B cell (primary cell): ENCODE results near the gene UBAC1. TPM values are rescaled to one million over a fixed set of nuclear protein-coding genes. Genes with fewer than 3 reads are reported as not detected.

Source experiments
- ATAC-seq: fragments of 200-7000 bp; cut with Tn5 transposase; one replicate; pipeline ENCODE4 v1.10.0; 2021; ENCODE audit warnings: low read depth, mild to moderate bottlenecking, moderate number of reproducible peaks, moderate library complexity
- CTCF ChIA-PET: fragments of 350-600 bp; sonication (Branson Sonifier 250); formaldehyde crosslinking; loops from one replicate; lab custom pipeline; 2021; ENCODE audit warnings: antibody characterized with exemption, inconsistent platforms; lab: Charles Lee
- POLR2A ChIA-PET: fragments of 350-600 bp; sonication (Branson Sonifier 250); formaldehyde crosslinking; loops from one replicate; lab custom pipeline; 2021; ENCODE audit warnings: antibody characterized with exemption; lab: Charles Lee
- DNase-seq: peaks from one replicate; pipeline ENCODE4 v3.0.0; 2013
- H2AFZ ChIP-seq: 2 replicates; pipeline ENCODE4 v1.6.1; 2012; ENCODE audit warnings: mild to moderate bottlenecking, low read depth, low read length; ENCODE audit not compliant: insufficient read depth, poor library complexity, severe bottlenecking
- H3K27ac ChIP-seq, 2 donors: 1 replicate in 1 of 2; 2 replicates in 1 of 2; pipeline ENCODE4 v1.5.1; 2012 to 2013; ENCODE audit warnings: low read length in 2 of 2, mild to moderate bottlenecking in 2 of 2, moderate library complexity in 1 of 2
- H3K27me3 ChIP-seq, 4 experiments: fragments of 200-600 bp in 1 of 4; sonication (generic) in 1 of 4; replicated peaks in 1 of 4; 1 replicate in 2 of 4; 2 replicates in 2 of 4; pipeline versions ENCODE4 v1.6.1 to v1.7.0; 2013 to 2016; ENCODE audit warnings: low read length in 3 of 4, mild to moderate bottlenecking in 2 of 4, mixed read lengths in 1 of 4, moderate library complexity in 1 of 4; ENCODE audit not compliant: insufficient read depth in 4 of 4, control insufficient read depth in 3 of 4; ENCODE audit errors: control extremely low read depth in 1 of 4
- H3K36me3 ChIP-seq, 2 experiments: replicated peaks in 1 of 2; 1 replicate in 1 of 2; 2 replicates in 1 of 2; pipeline versions ENCODE4 v1.6.1 to v1.7.1; 2013; ENCODE audit warnings: low read length in 1 of 2; ENCODE audit not compliant: insufficient read depth in 2 of 2, control insufficient read depth in 1 of 2; ENCODE audit errors: control extremely low read depth in 1 of 2, extremely low read depth in 1 of 2
- H3K4me1 ChIP-seq, 2 donors: fragments of 200-600 bp in 1 of 2; sonication (generic) in 1 of 2; 1 replicate in 1 of 2; 2 replicates in 1 of 2; pipeline versions ENCODE4 v1.5.1 to v1.6.1; 2013 to 2017; ENCODE audit warnings: low read length in 2 of 2; ENCODE audit not compliant: control insufficient read depth in 2 of 2, insufficient read depth in 2 of 2
- H3K4me2 ChIP-seq: replicated peaks from 2 replicates; pipeline ENCODE3; 2012; ENCODE audit warnings: mild to moderate bottlenecking, low read depth, low read length; ENCODE audit not compliant: poor library complexity, severe bottlenecking
- H3K4me3 ChIP-seq, 5 experiments: fragments of 200-600 bp in 1 of 5; sonication (generic) in 1 of 5; 1 replicate in 3 of 5; 2 replicates in 2 of 5; pipeline versions ENCODE4 v1.5.1 to v1.7.0; 2011 to 2016; ENCODE audit warnings: low read length in 4 of 5, mild to moderate bottlenecking in 4 of 5, low read depth in 2 of 5, control low read depth in 1 of 5, moderate library complexity in 1 of 5; ENCODE audit not compliant: insufficient read depth in 1 of 5; ENCODE audit errors: control extremely low read depth in 1 of 5, extremely low read depth in 1 of 5
- H3K79me2 ChIP-seq: fragments of 200-600 bp; sonication (generic); one replicate; pipeline ENCODE4 v1.6.0; 2016; ENCODE audit warnings: low read length; ENCODE audit not compliant: control insufficient read depth, insufficient read depth
- H3K9ac ChIP-seq: fragments of 200-600 bp; sonication (generic); 2 replicates; pipeline ENCODE4 v1.6.1; 2017; ENCODE audit warnings: mild to moderate bottlenecking, low read length, moderate library complexity
- H3K9me3 ChIP-seq, 3 donors: one replicate each; pipeline versions ENCODE4 v1.6.1 to v1.7.1; 2013; ENCODE audit warnings: low read length in 2 of 3; ENCODE audit not compliant: control insufficient read depth in 2 of 3, insufficient read depth in 1 of 3; ENCODE audit errors: control extremely low read depth in 1 of 3
- H4K20me1 ChIP-seq: 2 replicates; pipeline ENCODE4 v1.6.0; 2012; ENCODE audit warnings: mild to moderate bottlenecking, low read length; ENCODE audit not compliant: insufficient read depth, control insufficient read depth, poor library complexity, severe bottlenecking
- H3K27ac Mint-ChIP-seq: one replicate; pipeline ENCODE4 v1.8.0; 2021; ENCODE audit warnings: mixed read lengths
- H3K27me3 Mint-ChIP-seq: one replicate; pipeline ENCODE4 v1.8.0; 2021; ENCODE audit warnings: mixed read lengths
- H3K4me1 Mint-ChIP-seq: one replicate; pipeline ENCODE4 v1.8.0; 2021; ENCODE audit warnings: mixed read lengths
- H3K4me3 Mint-ChIP-seq: one replicate; pipeline ENCODE4 v1.8.0; 2021; ENCODE audit warnings: mixed read lengths
- H3K9me3 Mint-ChIP-seq: one replicate; pipeline ENCODE4 v1.8.0; 2022; ENCODE audit warnings: mixed read lengths; ENCODE audit not compliant: insufficient read depth
- CTCF ChIP-seq: fragments of 200-600 bp; IDR thresholded peaks from one replicate; pipeline ENCODE4 v1.8.0; 2022; ENCODE audit warnings: antibody characterized with exemption, mild to moderate bottlenecking
- EZH2 ChIP-seq: IDR thresholded peaks from 2 replicates; pipeline ENCODE4 v1.6.1; 2012; ENCODE audit warnings: borderline replicate concordance, low read depth, mild to moderate bottlenecking, moderate library complexity, low read length; ENCODE audit not compliant: insufficient read depth, poor library complexity, severe bottlenecking
- WGBS: methylation state at CpG from one replicate; pipeline ENCODE4 v1.1.5; 2013; ENCODE audit warnings: missing lambda C conversion rate; ENCODE audit not compliant: insufficient coverage; 5-methylcytosine and 5-hydroxymethylcytosine counted together
- intact Hi-C: fragments of 100-400 bp; cut with micrococcal nuclease; formaldehyde crosslinking; loops from one replicate; pipeline ENCODE4 v1.10.0; 2022
- polyA plus RNA-seq: library from polyadenylated mRNA; depleted of rRNA; stranded (reverse); fragments of >200 nt; gene quantifications from 2 replicates; pipeline ENCODE4 v1.2.3, GENCODE V29; 2012
- total RNA-seq, 2 donors: library from RNA; stranded (reverse); fragments of 120-200 nt in 1 of 2; gene quantifications; 1 replicate in 1 of 2; 2 replicates in 1 of 2; pipeline versions ENCODE4 v1.2.3 to v1.2.4, GENCODE V29; 2013 to 2022

Gene UBAC1
- total and polyA plus RNA-seq, 2 donors (not counting 1 experiment from before 2014, with no cell fraction given): 30.8 to 31.1 TPM

DNA sequence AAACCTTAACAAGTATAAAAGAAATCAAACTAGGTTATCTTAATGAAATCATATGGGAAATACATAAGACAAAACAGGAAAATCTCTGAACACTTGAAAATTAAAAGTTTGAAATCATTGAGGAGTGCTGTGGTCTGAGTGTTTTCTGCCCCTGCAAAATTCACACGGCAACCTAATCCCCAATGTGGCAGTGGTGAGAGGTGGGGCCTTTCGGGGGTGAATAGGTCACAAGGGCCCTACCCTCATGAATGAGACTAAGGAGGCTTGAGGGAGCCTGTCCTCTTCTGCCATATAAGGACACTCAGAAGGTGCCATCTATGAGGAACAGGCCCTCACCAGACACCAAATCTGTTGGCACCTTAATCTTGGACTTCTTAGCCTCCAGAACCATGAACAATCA lies 64.5 kb downstream of the UBAC1 start:
- Mint-ChIP-seq H3K9me3 (no peaks in the 10 kb centered on the region), H3K4me3 (no peak overlapping the region), H3K27me3 (no peaks in the 10 kb centered on the region), H3K4me1 (peaks cover 49% of the 10 kb centered on the region), H3K27ac (no peak overlapping the region)
- Histone ChIP-seq H3K9me3 (peaks cover 0 to 4% (median 0%) of the 10 kb centered on the region in 3 donors), H3K79me2 (peaks cover 92% of the 10 kb centered on the region), H4K20me1 (peaks cover 51% of the 10 kb centered on the region), H2AFZ (no peak overlapping the region), H3K4me2 (no peak overlapping the region), H3K4me3 (no peak overlapping the region), H3K4me1 (peaks cover 0 to 5% of the 10 kb centered on the region in 2 donors), H3K36me3 (no peaks in the 10 kb centered on the region), H3K9ac (no peak overlapping the region), H3K27ac (no peak overlapping the region), H3K27me3 (no peaks in the 10 kb centered on the region)
- ATAC-seq (no peak), DNase-seq (no peak)
- ChIA-PET CTCF (no interaction called here), POLR2A (interaction anchor here (1.7 kb wide), 1 partner anchor 11 kb away, joined by 4 read pairs; the partner anchor contains the start of gene CAMSAP1)
- intact Hi-C loops: no loop called here
- no CpG with 5 or more reads among the region's 2 CpGs for WGBS
- TF ChIP-seq EZH2 (no peak), CTCF (no peak)

DNA sequence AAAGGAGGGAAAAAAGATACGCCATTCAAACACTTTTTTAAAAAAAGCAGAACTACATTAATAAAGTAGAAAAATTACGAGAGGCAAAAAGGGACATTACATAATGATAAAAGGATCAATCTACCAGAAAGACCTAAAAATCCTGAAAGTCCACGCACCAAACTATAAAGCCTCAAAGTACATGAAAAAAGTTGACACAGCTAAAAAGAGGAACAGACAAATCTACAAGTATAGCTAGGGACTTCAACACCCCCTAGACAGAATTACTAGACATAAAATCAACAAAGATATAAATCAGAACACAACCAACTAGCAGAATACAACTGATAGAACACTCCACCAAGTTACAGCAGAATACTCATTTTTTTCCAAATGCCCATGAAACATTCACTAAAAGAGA lies 65.0 kb downstream of the UBAC1 start:
- Histone ChIP-seq H3K36me3 (no peaks in the 10 kb centered on the region), H2AFZ (no peak overlapping the region), H3K79me2 (peaks cover 92% of the 10 kb centered on the region), H3K27me3 (no peaks in the 10 kb centered on the region), H3K9ac (no peak overlapping the region), H3K9me3 (peaks cover 0 to 4% (median 0%) of the 10 kb centered on the region in 3 donors), H3K4me3 (no peak overlapping the region), H3K27ac (no peak overlapping the region), H3K4me2 (no peak overlapping the region), H3K4me1 (peaks cover 0 to 5% of the 10 kb centered on the region in 2 donors), H4K20me1 (peaks cover 51% of the 10 kb centered on the region)
- ATAC-seq: no peak
- intact Hi-C loops: no loop called here
- H3K27ac Mint-ChIP-seq: no peak overlapping the region
- DNase-seq: no peak
- 25% methylated on average over 1 of the region's 3 CpGs for WGBS
- H3K27me3 Mint-ChIP-seq: no peaks in the 10 kb centered on the region
- ChIA-PET CTCF (no interaction called here), POLR2A (no interaction called here)
- H3K4me3 Mint-ChIP-seq: no peak overlapping the region
- H3K9me3 Mint-ChIP-seq: no peaks in the 10 kb centered on the region
- TF ChIP-seq CTCF (no peak), EZH2 (no peak)
- H3K4me1 Mint-ChIP-seq: peaks cover 50% of the 10 kb centered on the region
